HG03457 (cell line): ENCODE results near the gene C9.

Experiments
- ATAC-seq: cut with Tn5 transposase; IDR thresholded peaks from one replicate; pipeline ENCODE4 v1.9.1; 2021; ENCODE audit warnings: moderate number of reproducible peaks; ENCODE audit not compliant: unreplicated experiment

C9 gene

DNA sequence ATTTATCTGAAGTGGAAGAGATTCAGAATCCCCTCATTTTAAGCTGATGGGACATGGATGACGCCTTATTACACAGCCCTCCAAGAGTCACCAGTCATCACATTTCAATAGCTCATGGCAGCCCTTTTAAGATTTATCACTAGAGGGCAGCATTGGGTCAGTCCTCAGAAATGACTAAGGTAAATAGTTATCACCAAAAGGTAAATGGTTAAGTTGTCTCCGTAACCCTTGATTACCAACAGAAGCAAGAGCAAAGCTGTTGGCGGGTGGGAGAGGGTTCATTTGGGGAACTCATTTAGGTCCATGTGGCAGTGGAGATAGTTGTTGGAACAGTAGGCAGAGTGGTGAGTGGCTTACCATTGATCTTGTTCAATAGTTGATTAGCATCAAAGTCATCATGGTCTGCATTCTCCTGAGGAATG lies 12.0 kb upstream of the C9 start:
- ATAC-seq, result no peak

DNA sequence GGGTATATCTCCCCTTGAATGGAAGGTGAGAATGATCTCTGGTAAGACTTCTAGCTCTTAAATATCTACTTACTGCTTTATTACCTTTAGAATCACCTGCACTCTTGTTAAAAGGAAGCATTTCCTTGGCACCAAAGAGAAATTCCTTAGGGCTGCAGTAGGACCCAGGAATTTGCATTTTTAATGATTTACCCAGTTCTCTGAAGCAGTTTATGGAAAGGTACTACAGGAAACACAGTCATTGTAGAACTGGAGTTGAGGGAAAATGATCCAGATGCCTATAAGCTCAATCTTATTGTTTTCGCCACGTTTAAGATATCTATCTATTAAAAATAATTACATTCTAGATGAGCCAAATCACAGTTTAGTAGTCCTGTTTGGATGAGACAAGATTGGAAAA lies 9.5 kb upstream of the C9 start:
- ATAC-seq, result no peak

DNA sequence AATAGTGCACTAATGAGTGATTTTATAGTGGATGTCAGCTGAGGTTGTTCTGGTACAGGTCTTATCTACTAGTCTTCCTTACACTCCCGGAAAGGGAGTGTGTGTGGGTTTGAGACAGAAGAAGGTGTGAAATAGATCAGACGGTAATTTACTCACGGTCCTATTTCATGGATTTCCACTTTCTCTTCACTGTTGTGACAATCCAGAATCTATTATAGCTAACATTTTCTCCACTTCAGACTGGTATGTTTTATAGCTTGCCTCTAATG lies 7.0 kb upstream of the C9 start:
- no peak for ATAC-seq

DNA sequence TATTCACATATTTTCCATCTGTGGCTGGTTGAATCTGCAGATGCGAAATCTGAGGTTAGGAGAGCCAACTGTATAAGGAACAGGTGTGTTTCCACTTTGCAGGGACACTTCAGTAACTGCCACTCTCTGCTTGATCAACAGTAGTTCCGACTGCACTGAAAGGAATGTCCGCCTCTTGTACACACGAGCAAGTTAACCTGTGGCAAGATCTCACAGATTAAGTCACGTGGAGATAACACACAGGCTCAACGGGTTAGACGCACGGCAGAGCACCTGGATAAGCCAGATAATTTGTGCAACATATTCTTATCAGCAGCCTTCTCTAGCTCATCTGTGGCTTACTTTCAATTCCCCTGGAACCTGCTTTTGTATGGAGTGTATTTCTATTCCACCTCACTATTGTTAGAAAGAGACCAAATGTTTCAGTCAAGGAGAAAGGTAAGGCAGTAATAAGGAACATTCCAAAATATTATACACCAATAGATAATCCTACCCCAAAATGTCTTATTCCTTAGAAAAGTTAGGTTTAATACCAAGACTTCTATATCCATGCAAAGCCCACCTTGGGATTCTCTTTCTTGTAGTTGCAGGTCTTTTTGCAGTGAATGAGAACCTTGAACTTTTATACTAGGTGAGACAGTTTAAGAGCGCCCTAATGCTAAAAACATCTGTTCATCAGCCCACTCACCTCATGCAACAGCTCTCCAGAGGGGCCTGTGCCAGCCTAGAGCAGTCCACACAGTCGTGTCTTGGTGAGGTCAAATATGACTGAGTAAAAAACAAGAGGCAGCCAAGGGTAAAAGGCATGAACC lies 6.5 kb upstream of the C9 start:
- no peak for ATAC-seq

DNA sequence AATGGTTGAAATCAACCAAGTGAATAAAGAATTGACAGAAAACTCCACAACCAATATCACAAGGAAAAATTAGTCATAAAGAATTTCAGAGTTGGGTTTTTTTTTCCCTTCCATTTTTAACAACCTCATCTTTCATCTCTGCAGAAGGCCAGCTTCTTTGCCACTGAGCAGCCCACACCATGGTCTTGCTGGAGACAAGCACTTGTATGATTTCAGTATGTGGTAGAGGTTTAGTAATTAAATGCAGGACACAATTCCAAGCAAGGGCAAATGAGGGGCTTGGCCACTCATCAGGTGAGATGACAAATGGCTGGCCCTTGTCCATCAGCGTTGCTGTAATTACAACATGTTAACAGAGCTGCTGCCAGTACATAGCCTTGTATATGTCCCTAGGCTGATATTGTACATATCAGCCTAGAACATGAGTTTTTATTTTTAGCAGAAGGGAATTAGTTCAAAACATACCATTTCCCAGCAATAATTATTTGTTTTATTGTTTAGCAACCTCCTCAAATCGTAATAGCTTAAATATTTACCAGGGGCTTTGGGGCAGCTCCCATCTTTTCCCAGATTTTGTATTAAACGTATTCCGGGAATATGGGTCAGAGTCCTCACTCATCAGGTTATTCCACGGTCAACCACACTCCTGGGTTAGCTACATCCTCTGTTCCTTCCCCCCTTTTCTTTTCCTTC lies 5.0 kb upstream of the C9 start:
- ATAC-seq, result no peak

DNA sequence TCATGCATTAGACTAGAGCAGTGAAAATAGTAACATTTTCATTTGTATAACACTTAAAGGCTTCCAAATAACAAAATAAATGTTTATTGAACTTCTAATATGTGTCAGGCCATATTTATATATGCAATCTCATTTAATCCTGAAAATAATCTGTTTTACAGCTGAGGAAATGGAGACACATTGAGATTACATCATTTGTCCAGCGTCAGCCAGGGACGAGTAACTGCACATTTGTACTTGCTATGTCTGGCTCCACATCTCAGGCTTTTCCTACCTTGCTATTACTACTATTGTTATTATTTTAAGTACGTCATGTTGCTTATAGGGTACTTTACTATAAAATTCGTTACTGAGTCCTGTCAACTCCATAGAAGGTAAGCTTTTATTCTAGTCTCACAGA lies 3.8 kb upstream of the C9 start:
- no peak for ATAC-seq

DNA sequence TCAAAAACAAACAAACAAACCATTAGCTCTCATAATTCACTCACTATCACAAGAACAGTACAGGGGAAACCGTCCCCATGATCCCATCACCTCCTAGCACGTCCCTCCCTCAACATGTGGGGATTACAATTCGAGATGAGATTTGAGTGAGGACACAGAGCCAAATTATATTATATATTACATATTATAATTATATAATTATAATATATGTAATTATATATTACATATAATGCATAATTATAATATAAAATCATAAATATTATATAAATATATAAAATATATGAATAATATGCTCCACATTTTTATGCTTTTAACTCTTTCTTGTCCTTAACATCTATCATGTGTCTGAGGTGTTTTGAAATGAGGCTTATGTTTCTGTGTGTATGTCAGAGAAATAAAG lies 3.4 kb upstream of the C9 start:
- no peak for ATAC-seq

DNA sequence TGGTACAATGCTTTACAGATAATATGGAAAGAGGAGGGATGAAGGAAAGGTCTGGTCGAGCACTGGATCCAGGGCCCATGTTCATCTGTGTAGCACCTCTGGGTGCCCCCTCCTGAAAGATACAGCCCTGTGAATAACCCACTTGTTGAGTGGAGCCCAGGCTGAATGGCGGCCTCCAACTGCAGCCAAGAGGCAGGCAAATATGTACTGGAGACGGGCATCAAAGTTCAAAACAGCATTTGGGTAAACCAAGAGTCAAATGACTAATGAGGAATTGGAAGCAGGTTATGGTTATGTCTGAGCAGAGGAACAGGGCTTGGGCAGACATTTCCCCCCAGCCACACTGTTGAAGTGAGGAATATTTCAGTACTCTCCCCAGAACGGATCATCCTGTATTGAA lies 1.1 kb downstream of the C9 start:
- ATAC-seq, result no peak

DNA sequence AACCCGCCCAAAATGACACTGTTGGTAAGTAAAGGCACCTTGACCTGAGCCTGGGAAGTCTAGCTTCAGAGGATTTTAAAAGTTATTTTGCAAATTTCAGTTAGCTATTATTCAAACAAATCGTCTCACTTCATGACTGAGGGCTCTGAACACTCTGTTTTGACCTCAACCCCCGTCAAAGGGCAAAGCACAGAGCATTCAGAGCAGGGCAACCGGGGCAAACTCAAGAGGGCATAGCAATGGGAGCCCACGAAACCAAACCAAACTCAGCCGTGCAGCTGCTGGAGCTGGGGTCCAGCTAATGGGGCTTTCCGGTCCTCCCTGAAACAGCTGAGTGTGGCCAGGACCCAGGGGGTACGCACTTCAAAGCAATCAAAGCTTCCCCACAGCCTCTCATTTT lies 1.6 kb downstream of the C9 start:
- ATAC-seq, result no peak

DNA sequence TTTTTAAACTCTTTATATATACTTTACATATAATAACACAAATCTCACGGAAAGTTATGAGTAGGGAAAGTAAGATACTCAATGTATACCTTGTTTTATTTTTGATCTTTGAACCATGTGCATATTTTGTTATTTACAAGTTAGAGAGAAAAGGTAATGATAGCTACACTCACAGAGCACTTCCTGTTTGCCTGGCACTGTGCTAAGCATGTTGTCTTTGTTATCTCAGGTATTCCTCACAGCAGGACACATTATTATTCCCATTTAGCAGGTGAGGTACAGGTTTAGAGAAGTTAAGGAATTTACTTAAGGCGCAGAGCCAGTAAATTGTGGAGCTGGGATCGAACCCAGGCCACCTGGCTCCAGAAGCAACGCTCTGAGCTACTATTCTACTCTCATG lies 3.0 kb downstream of the C9 start:
- no peak for ATAC-seq

DNA sequence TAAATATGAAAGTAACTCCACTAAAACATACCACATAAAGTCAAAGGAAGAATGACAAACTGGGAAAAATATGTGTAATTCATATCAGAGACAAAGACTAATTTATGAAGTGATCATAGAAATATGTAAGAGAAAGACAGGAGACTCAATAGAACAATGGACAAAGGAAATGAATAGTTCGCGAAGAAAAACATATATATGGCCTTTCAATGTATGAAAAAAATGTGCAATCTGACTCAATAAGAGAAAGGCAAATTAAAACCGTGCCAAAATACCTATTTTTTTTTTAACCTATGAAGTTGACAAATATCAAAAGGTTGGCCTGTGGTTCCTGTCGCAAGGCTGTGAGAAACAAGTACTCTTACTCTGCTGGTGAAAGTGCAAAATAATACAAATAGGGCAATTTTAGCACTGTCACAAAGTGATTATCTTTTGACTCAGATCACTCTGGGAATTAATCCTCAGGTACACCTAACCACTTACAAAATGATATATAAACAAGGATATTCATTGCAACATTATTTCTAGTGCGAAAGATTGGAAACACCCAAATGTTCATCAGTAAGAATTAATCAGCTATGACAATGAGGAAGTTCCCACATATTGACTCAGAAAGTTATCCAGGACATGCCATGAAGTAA lies 3.7 kb downstream of the C9 start:
- no peak for ATAC-seq

DNA sequence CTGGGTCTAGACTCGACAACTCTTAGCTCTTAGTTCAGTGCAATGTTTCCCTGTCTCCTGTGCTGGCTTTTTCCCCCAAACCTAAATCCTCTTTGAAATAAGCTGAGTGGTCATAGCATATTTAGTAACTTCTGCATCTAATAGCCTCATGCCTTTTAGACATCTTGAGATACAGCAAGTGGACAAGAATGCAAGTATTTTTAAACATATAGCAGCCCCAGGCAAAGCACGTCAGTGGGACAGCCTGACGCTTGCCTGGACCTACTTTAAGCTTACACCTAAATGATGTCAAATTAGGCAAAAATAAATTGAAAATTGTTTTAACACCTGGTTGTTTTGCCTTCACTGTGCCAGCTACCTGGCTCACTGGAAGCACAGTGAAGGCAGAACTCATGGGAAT lies 8.0 kb downstream of the C9 start:
- no peak for ATAC-seq

DNA sequence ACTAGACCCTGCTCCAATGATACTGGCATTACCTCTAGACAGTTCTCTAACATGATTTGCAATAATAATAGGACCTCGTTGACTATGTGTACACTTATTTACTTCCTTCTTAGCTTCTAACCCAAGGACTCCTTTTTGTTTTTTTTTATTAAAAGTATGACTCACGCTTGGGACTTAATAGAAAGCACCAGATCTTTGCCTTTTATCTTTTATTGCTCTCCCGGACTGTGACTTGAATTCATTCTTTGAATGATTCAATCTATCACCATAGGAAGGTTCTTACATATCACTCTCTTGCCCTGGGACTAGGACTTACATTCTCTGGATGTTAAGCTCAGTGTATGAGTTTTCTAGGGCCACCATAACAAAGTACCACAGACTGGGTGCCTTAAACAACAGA lies 9.0 kb downstream of the C9 start:
- ATAC-seq, result no peak

DNA sequence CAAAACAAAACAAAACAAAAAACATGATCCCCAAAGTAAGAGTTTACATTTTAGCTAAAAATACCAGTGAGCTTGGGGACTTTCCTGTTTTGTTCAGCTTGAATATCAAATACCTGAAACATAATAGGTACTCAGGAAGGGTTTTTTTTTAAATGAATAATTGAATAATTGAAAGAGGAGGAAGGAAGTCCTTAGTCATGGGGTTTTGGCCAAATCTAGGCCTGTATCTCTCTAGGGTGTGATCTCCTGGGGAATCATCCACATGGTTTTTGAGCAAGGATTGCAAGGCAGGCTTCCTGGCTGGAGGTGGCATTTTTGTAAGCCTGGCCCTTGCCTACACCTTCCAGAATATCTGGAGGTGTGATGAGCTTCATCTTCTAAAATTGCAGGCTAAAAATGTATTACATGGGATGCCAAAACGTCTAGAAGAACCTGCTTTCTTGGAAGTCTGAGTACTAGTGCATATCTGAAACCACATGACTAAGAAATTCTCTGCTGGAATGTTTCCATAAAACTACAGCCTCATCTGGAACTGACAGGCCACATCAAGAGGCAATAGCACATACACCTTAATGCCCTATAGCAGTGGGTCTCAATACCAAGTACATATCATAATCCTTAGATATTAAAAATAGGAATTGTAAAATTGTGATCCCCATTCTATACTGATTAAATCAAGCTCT lies 10.4 kb downstream of the C9 start:
- no peak for ATAC-seq

DNA sequence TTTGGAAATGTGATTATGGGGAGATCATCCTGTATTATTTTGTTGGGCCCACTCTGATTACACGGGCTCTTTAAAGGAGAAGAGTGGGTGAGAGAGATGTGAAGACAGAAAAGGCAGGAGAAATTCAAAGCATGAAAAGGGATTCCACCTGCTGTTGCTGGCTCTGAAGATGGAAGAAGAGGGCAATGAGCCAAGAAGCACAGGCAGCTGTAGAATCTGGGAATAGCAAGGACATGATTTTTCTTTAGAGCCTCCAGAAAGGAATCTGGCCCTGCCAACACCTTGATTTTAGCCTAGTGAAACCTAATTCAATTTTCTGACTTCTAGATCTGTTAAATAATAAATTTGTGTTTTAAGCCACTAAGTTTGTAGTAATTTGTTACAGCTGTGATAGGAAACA lies 11.3 kb downstream of the C9 start:
- no peak for ATAC-seq

DNA sequence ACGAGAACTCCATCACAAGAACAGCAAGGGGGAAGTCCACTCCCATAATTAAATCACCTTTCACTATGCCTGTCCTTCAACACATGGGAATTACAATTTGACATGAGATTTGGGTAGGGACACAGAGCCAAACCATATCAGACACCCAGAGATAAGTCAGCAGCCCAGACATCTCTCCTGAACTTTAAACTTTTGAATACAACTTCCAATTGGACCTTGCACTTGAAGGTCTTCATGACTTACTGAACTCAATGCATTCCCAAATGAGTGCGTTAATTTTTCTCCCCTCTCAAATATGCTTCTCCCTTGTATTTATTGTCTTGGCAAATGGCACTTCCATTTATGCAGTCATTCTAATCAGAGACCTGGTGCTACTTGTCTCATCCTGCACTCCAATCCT lies 12.1 kb downstream of the C9 start:
- ATAC-seq, result no peak

DNA sequence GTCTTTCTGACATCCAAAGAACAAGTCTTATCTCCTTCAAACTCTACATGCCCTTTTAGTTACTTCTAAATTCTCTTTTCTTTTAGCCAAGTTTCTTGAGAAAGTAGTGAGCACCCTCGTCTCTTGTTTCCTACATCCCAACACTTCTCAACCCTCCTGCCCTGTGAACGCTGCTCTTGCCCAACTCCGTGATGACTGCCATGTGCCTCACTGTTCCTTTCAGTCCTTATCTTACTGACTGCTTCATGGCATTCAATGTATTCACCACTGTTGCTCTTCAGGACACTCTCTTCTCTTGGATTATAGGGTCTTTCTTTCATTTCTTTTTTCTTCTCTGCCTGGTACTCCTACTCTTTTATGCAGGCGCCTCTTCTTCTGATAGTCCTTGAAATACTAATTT lies 14.8 kb downstream of the C9 start:
- no peak for ATAC-seq

DNA sequence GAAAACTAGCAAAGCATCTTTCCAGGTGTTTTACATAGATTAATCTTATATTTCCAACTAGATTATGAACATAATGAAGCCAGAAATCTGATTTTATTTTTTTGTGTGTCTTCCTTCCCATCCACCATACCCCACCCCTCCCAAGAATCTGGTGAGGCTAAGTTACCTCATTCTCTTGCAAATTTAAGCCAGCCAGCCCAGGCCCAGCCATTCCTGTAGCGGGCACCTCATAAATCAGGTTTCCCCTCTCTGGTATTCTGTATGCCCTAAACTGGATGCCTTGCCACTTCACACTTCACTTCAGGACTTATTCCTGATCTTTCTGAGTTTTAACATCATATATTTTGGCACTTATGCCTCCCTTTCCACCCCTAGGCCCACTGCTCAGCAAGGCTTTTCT lies 21.8 kb downstream of the C9 start:
- no peak for ATAC-seq

DNA sequence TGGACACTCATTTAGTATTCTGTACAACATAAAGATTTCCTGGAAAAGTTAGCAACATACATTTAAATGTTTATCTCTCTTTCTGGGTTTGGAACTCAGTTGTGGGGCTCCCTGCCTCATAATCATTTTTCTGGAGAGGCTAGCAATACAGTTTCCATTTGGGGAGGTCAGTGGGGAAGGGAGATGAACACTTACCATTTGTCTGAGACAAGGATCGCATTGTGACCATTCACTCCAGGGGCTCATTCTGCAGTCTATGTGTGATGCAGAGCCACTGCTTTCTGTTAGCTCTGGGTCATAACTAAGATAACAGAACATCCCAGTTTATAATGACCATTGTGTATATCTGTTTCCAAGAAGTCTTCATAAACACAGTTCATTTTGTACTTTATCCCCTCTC lies 22.4 kb downstream of the C9 start:
- no peak for ATAC-seq

DNA sequence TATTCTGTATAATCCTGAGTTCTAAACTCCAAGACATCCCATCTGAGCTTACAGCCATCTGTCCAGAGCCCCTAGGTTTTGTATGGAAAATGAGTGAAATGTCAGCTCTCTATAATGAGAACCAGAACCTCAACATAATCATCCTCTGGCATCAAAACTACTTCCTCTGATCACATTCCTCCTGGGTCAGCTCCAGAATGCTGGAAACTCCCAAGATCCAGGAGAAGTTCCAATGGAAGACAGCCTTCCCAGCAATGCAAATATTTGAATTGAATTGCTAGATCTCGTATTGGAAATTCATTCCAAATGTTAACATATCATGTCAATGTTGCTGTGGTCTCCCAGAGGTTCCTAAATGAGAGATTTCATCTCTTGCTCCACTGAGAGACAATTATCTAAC lies 23.8 kb downstream of the C9 start:
- ATAC-seq, result no peak

DNA sequence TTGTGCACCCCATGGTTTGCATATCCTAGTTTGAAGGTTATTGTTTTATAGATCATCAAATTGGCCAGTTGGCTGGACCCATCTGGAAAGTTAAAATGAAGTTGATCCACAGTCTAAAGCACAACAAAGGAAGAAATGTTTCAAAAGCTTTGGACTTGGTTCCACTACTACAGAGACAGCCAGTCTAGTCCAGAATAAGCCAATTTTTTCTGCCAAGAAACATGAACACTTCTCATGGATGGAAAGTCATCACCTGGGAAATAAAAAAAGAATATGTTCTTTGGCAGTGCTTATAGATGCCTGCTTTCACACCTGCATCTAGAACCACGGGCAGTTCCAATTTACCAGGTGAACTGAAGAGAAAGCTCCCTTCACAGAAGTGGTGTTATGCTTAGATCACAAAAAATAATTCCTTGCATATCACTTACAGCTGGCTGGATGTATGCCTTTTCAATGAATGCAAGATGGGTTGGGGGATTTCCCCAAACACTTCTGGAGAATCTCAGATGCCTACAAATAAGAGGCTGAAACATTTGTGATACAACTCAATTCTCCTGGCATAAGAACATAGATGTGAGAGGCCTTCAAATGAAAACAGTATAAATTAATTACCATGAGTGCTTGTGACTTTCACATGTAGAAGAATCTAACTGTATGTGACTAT lies 26.9 kb downstream of the C9 start:
- no peak for ATAC-seq
